Measurements from ENCODE around the gene PRKCI. TPM values are rescaled to one million over a fixed set of nuclear protein-coding genes. Genes with fewer than 3 reads are reported as not detected.
"Not testable (repeated sequence)": the region's sequence is repeated elsewhere in the genome, so short reads cannot be mapped to it uniquely, and the experiment has no call there.

Gene PRKCI
- total and polyA plus RNA-seq, 2 donors: 15.5 to 88.2 TPM

DNA sequence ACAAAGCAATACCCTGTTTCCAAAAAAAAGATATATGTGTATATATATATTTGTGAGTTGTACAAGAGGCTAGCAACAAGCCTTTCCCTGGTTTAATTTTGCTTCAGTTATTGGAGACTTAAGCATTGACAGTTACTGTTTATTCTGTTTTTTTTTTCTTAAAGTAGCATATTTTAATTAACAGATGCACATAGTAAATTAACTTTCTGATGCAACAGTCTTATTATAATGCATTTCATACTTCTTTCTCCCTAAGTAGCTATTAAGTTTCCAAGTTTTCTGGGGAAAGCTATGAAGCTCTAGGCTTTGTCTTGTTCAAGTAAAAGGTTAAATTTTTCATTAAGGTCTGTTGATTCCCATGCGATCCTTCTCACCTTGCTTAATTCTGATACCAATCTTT, 17.9 kb downstream of the PRKCI start:
- H3K36me3 ChIP-seq (ENCODE audit: insufficient read depth): no peaks in the 10 kb centered on the region
- DNase-seq (ENCODE audit: extremely low spot score): no peak
- no peak overlapping the region for H3K4me3 ChIP-seq (ENCODE audit: low read depth, low read length)
- H3K4me1 ChIP-seq (ENCODE audit: insufficient read depth): no peaks in the 10 kb centered on the region
- no peak overlapping the region for H3K27ac ChIP-seq (ENCODE audit: low read depth)
- WGBS: 85% methylated on average over 1 of the region's 1 CpG

DNA sequence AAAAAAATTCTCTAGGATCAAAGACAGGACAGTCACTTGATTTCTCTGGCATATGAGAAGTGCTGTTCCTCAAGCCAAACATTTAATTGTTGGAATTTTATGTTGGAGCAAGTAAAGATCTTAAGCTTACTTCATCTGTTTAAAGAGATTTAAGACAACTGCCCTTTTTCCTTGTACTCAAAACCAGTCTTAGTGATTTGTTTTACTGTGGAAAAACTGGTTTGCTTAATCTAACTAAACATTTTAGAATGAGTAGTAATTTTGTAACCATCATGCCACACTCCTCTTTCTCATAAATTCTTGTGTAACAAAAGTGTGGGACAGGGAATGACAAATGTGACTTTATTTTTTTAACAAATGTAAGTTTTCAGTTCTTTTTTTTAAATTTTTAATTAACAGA, 18.4 kb downstream of the PRKCI start:
- DNase-seq (ENCODE audit: extremely low spot score): no peak
- Histone ChIP-seq H3K4me3 (ENCODE audit: low read depth, low read length) (no peak overlapping the region), H3K27ac (ENCODE audit: low read depth) (no peak overlapping the region), H3K4me1 (ENCODE audit: insufficient read depth) (no peaks in the 10 kb centered on the region), H3K36me3 (ENCODE audit: insufficient read depth) (no peaks in the 10 kb centered on the region)

DNA sequence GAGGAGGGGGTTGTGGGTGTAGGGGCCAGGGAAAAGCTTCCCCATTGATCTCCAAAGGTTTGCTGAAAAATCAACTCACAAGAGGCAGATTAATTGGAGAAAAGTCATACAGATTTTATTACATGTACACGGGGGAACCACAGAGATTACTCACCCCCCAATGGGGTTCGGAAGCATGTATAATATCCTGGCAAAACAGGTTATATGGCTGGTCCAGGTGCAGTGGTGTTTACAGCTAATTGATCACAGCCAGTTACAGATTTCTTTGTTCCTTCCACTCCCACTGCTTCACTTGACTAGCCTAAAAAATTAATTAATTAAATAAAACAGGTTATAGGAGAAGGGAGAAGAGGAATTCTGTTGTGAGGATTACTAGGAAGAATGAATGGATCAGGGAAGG, 22.4 kb downstream of the PRKCI start:
- 82% methylated on average over 2 of the region's 2 CpGs for WGBS
- H3K36me3 ChIP-seq (ENCODE audit: insufficient read depth): no peaks in the 10 kb centered on the region
- H3K4me1 ChIP-seq (ENCODE audit: insufficient read depth): peaks cover 2% of the 10 kb centered on the region
- H3K27ac ChIP-seq (ENCODE audit: low read depth): no peak overlapping the region
- DNase-seq (ENCODE audit: extremely low spot score): no peak
- H3K4me3 ChIP-seq (ENCODE audit: low read depth, low read length): no peak overlapping the region

GRCh38 chr3:170247875-170248274, 25.7 kb downstream of the PRKCI start:
- H3K36me3 ChIP-seq (ENCODE audit: insufficient read depth): no peaks in the 10 kb centered on the region
- DNase-seq (ENCODE audit: extremely low spot score): no peak

GRCh38 chr3:170256597-170256996, 34.4 kb downstream of the PRKCI start:
- WGBS: 93% methylated on average over 3 of the region's 3 CpGs
- no peak for DNase-seq (ENCODE audit: extremely low spot score)
- no peaks in the 10 kb centered on the region for H3K4me1 ChIP-seq (ENCODE audit: insufficient read depth)
- no peaks in the 10 kb centered on the region for H3K36me3 ChIP-seq (ENCODE audit: insufficient read depth)
- no peak overlapping the region for H3K27ac ChIP-seq (ENCODE audit: low read depth)
- no peak overlapping the region for H3K4me3 ChIP-seq (ENCODE audit: low read depth, low read length)

More at GRCh38 chr3:170247875-170248274, 25.7 kb downstream of the PRKCI start:
- peaks cover 2% of the 10 kb centered on the region for H3K4me1 ChIP-seq (ENCODE audit: insufficient read depth)
- H3K4me3 ChIP-seq (ENCODE audit: low read depth, low read length): no peak overlapping the region
- no peak overlapping the region for H3K27ac ChIP-seq (ENCODE audit: low read depth)
- 93% methylated on average over 1 of the region's 1 CpG for WGBS

DNA sequence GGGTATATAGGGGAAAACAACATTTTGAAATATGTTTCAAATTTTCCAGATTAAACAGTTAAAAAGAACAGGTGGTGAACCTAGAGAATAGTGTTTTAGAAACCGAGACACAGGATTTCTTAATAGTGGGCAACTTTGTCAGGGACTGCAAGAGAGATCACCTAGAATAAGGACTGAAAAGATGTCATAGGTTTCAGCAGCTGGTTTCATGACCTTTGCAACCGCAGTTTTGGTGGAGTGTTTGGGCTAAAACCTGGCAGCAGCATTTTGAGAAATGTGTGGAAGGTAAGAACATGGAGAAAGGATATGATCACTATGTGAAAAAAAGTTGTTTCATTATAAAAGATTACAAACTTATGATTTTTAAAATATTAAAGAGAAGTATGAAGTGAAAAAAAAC, 34.9 kb downstream of the PRKCI start:
- Histone ChIP-seq H3K36me3 (ENCODE audit: insufficient read depth) (no peaks in the 10 kb centered on the region), H3K4me1 (ENCODE audit: insufficient read depth) (no peaks in the 10 kb centered on the region), H3K4me3 (ENCODE audit: low read depth, low read length) (no peak overlapping the region), H3K27ac (ENCODE audit: low read depth) (no peak overlapping the region)
- DNase-seq (ENCODE audit: extremely low spot score): no peak
- WGBS: 97% methylated on average over 2 of the region's 2 CpGs

GRCh38 chr3:170258105-170258487, 35.9 kb downstream of the PRKCI start:
- no peak overlapping the region for H3K27ac ChIP-seq (ENCODE audit: low read depth)
- WGBS: 96% methylated on average over 3 of the region's 3 CpGs
- DNase-seq (ENCODE audit: extremely low spot score): no peak
- H3K4me1 ChIP-seq (ENCODE audit: insufficient read depth): no peaks in the 10 kb centered on the region
- H3K4me3 ChIP-seq (ENCODE audit: low read depth, low read length): no peak overlapping the region
- H3K36me3 ChIP-seq (ENCODE audit: insufficient read depth): no peaks in the 10 kb centered on the region

- H3K27ac ChIP-seq (ENCODE audit: low read depth): no peak overlapping the region
- no peak for DNase-seq (ENCODE audit: extremely low spot score)
- no peaks in the 10 kb centered on the region for H3K36me3 ChIP-seq (ENCODE audit: insufficient read depth)
- no peak overlapping the region for H3K4me3 ChIP-seq (ENCODE audit: low read depth, low read length)
- H3K4me1 ChIP-seq (ENCODE audit: insufficient read depth): no peaks in the 10 kb centered on the region
- WGBS: 85% methylated on average over 4 of the region's 4 CpGs
These were observed 37.7 kb downstream of the PRKCI start for GRCh38 chr3:170259907-170260306.

DNA sequence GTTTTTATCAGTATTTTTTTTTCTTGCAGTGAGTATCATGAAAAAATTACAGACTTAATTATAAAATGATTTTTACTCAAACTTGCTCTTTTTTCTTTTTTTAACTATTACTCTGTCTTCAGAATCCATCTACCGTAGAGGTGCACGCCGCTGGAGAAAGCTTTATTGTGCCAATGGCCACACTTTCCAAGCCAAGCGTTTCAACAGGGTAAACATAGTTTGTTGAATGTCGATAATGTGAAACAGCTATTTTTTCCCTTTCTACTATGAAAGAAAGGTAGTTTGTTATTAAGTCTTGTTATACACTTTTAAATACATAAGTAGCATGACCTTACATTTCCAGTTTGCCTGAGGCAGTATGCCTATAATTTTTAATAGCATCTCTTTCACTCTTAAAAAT, 45.6 kb downstream of the PRKCI start:
- H3K4me3 ChIP-seq (ENCODE audit: low read depth, low read length): no peak overlapping the region
- DNase-seq (ENCODE audit: extremely low spot score): no peak
- WGBS: 96% methylated on average over 5 of the region's 5 CpGs
- H3K36me3 ChIP-seq (ENCODE audit: insufficient read depth): no peaks in the 10 kb centered on the region
- H3K27ac ChIP-seq (ENCODE audit: low read depth): no peak overlapping the region
- H3K4me1 ChIP-seq (ENCODE audit: insufficient read depth): no peaks in the 10 kb centered on the region

- H3K36me3 ChIP-seq (ENCODE audit: insufficient read depth); DNase-seq (ENCODE audit: extremely low spot score): not testable (repeated sequence)
These were observed 47.5 kb downstream of the PRKCI start for GRCh38 chr3:170269673-170270254.

DNA sequence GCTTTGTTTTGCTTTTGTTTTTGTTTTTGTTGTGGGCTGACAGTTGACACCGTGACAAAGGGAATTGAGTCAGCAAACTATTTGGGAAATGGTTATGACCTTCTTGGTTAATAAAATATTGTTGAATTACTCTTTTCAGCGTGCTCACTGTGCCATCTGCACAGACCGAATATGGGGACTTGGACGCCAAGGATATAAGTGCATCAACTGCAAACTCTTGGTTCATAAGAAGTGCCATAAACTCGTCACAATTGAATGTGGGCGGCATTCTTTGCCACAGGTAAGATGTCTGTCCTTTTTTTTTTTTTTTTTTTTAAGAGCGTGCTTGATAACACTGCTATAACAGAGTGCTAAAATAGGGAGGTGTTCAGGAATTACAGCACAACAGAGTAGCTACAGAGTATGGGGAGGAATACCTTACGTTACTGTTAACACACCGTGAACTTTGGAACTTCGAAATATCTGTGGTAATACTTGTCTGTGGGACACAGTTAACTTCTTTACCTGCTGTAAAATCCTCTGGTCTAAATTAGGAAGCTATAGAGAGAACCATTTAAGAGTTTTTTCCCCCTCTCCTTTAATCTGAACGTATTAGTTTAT, 48.2 kb downstream of the PRKCI start:
- no peak overlapping the region for H3K4me3 ChIP-seq (ENCODE audit: low read depth, low read length)
- no peaks in the 10 kb centered on the region for H3K4me1 ChIP-seq (ENCODE audit: insufficient read depth)
- DNase-seq (ENCODE audit: extremely low spot score): no peak
- no peak overlapping the region for H3K27ac ChIP-seq (ENCODE audit: low read depth)
- 92% methylated on average over 11 of the region's 11 CpGs for WGBS
- H3K36me3 ChIP-seq (ENCODE audit: insufficient read depth): peaks cover 3% of the 10 kb centered on the region

More at GRCh38 chr3:170269673-170270254, 47.5 kb downstream of the PRKCI start:
- not testable (repeated sequence) for H3K4me1 ChIP-seq (ENCODE audit: insufficient read depth); H3K27ac ChIP-seq (ENCODE audit: low read depth); H3K4me3 ChIP-seq (ENCODE audit: low read depth, low read length)
- WGBS: 97% methylated on average over 8 of the region's 8 CpGs

GRCh38 chr3:170274641-170275040, 52.4 kb downstream of the PRKCI start:
- Histone ChIP-seq H3K4me1 (ENCODE audit: insufficient read depth) (no peaks in the 10 kb centered on the region), H3K27ac (ENCODE audit: low read depth) (no peak overlapping the region), H3K36me3 (ENCODE audit: insufficient read depth) (peaks cover 3% of the 10 kb centered on the region), H3K4me3 (ENCODE audit: low read depth, low read length) (no peak overlapping the region)
- no peak for DNase-seq (ENCODE audit: extremely low spot score)
- 88% methylated on average over 2 of the region's 2 CpGs for WGBS

DNA sequence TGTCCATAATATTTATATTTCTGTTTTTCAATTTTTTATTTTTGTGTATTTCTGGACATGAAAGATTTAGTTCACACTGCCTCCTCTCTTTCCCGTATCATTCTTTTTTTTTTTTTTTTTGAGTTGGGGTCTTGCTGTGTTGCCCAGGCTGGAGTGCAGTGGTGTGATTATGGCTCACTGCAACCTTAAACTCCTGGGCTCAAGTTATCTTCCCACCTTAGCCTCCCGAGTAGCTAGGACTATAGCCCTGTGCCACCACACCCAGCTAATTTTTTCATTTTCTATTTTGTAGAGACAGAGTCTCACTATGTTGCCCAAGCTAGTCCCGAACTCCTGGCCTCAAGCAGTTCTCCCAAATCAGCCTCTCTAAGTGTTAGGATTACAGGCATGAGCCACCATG, 53.6 kb downstream of the PRKCI start:
- 95% methylated on average over 3 of the region's 3 CpGs for WGBS
- peaks cover 3% of the 10 kb centered on the region for H3K36me3 ChIP-seq (ENCODE audit: insufficient read depth)
- H3K4me3 ChIP-seq (ENCODE audit: low read depth, low read length): no peak overlapping the region
- no peak overlapping the region for H3K27ac ChIP-seq (ENCODE audit: low read depth)
- no peaks in the 10 kb centered on the region for H3K4me1 ChIP-seq (ENCODE audit: insufficient read depth)
- DNase-seq (ENCODE audit: extremely low spot score): no peak

- not testable (repeated sequence) for DNase-seq (ENCODE audit: extremely low spot score); H3K4me3 ChIP-seq (ENCODE audit: low read depth, low read length); H3K27ac ChIP-seq (ENCODE audit: low read depth); H3K4me1 ChIP-seq (ENCODE audit: insufficient read depth); H3K36me3 ChIP-seq (ENCODE audit: insufficient read depth)
- 97% methylated on average over 10 of the region's 10 CpGs for WGBS
These were observed 55.1 kb downstream of the PRKCI start for GRCh38 chr3:170277311-170277710.

All from urinary bladder (tissue), 4 donors.